Stimulated activated CD4-positive, alpha-beta T cell treated with anti-CD3 and anti-CD28 coated beads, Interleukin-12 subunit alpha, Interleukin-12 subunit beta, amount 100 ng/mL, for 24 hours (primary cell): ENCODE data around the gene GIMAP1.

Experiments
- DNase-seq, 2 experiments: peaks; one replicate each; pipeline ENCODE4 v3.0.0-alpha.2; 2020; ENCODE audit warnings: low read depth in 2 of 2

Gene GIMAP1

DNA sequence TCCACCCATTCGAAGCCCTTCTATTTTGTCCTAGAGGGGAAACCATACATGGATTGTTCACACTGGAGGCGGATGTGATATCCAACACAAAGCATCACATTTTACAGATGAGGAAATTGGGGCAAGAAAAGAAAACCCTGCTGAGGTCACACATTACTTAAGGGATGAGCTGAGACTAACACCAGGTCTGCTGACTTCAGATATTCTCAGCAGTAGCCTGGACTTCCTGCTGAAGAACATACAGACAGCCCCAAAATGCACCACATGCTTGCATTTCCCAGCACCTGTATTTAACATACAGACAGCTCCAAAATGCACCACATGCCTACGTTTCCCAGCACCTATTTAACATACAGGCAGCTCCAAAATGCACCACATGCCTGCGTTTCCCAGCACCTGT, 32.0 kb downstream of the GIMAP1 start:
- no peak for DNase-seq

DNA sequence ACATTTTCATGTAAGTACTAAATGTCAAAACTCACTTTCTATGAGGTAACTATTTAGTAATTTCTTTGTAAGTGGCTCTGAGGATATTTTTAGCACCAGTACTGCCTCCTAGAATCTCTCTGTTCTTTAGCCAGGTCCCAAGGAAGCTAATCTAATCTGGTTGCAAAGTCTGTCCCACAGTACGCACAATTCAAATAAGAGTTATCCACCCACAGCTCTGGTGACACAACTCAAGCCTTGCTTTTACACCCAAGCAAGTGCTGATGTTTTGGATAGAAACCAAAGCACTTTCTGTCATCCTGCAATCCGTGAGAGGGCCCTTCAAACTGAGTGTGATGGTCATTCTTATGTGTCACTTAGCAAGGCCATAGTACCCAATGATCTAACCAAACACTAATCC, 35.3 kb downstream of the GIMAP1 start:
- DNase-seq: no peak

DNA sequence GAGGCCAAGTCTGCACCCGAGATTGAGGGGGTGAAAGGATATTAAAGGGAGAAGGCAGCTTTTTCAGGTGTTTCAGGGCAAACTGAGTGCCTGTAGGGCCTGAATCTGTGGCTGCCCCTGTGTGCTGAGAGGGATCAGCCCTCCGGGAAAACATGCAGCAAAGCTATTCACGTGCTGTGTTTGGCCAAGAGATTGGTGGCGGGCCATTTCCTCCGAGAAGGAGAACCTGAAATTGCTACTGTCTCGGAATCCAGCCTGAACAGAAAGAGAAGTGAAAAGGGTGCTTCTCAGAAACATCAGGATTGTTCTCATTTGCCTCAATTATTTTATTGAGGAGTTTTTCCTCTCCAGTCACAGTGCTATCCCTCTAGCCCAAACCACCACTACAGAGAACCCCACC, 36.8 kb downstream of the GIMAP1 start:
- no peak for DNase-seq

DNA sequence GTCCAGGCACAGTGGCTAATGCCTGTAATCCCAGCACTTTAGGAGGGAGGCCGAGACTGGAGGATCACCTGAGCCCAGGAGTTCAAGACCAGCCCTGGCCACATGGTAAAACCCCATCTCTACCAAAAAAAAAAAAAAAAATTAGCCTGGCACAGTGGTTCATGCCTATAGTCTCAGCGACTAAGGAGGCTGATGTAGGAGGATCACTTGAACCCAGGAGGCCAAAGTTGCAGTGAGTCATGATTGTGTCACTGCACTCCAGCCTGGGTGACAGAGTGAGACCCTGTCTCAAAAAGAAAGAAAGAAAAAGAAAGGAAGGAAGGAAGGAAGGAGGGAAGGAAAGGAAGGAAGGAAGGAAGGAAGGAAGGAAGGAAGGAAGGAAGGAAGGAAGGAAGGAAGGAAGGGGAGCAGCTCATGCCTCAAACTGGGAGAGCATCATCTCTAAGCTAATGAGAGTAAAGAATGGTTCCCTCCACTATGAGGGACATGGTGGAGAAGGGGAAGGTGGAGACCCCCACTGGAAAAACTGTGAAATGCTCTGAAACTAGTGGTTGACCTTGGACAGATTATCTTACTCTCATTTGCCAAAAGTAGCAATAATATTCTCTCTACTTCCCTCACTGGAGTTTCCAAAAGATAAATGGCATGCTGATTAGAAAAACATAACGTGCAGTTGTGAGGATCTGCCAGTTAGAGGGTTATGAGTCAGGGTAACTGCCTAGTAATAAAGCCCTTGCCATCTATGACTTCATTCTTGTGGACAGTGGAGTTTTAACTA, 37.6 kb downstream of the GIMAP1 start:
- no peak for DNase-seq

- no peak for DNase-seq
Observed at GRCh38 chr7:150754951-150755350, 38.5 kb downstream of the GIMAP1 start.

- DNase-seq: no peak
Observed at GRCh38 chr7:150755473-150756099, 39.2 kb downstream of the GIMAP1 start.

- no peak for DNase-seq
Observed at GRCh38 chr7:150756166-150756565, 39.8 kb downstream of the GIMAP1 start.

DNA sequence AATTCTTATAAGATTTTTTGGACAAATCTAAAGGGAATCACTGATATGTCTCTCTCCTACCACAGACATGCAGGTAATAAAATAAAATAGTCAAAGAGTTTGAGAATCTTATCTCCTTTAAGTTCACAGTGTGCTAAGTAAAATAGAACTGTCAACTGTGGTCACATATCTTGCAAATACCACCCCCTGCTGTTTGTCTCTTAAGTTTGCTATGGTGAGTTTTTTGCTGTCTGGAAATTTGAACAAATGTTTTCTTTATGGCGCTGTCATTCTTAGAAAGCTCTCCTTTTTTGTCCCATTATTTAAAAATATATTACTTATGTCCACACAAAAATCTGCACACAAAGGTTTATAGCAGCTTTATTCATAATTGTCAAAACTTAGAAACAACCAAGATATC, 40.4 kb downstream of the GIMAP1 start:
- no peak for DNase-seq

- no peak for DNase-seq
Observed at GRCh38 chr7:150759479-150759878, 43.1 kb downstream of the GIMAP1 start.

GRCh38 chr7:150766334-150766709, 49.9 kb downstream of the GIMAP1 start:
- no peak for DNase-seq

DNA sequence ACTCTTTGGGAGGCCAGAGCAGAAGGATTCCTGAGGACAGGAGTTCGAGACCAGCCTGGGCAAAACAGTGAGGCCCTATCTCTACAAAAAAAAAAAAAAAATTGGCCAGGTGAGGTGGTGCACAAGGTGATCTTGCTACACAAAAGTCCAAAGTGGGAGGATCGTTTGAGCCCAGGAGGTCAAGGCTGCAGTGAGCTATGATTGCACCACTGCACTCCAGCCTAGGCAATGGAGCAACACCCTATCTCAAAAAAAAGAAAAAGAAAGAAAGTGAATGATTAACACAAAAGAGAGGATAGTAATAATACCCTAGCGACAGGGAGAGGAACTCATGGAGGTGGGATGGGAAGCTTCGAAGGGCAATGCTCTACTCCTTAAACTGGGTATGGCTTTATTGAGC, 53.4 kb downstream of the GIMAP1 start:
- no peak for DNase-seq
